K562 (cell line): Measurements from ENCODE around the gene RAB7A. TPM values are rescaled to one million over a fixed set of nuclear protein-coding genes. Genes with fewer than 3 reads are reported as not detected.
A peak's percentile ranks its signal among the peaks of the same experiment; 100 is the strongest.
"Not testable (repeated sequence)": the region's sequence is repeated elsewhere in the genome, so short reads cannot be mapped to it uniquely, and the experiment has no call there.

Experiments
- ATAC-seq: fragments of 200-7000 bp; cut with Tn5 transposase; 3 replicates; pipeline ENCODE4 v1.9.1; 2020; ENCODE audit warnings: moderate library complexity
- BruUV-seq: library from RNA; stranded (reverse); fragments of 400-500 nt; replicated peaks from 2 replicates; lab custom pipeline; 2021; lab: Mats Ljungman, UMichigan
- CTCF ChIA-PET: fragments of 300-600 bp; formaldehyde crosslinking; extraction: SDS; loops from one replicate; lab custom pipeline; 2021; ENCODE audit warnings: low intra/inter-chr PET ratio; lab: Yijun Ruan, JAX
- POLR2A ChIA-PET: fragments of 300-600, 350-650 bp; sonication (Branson Sonifier 250); formaldehyde crosslinking; extraction: SDS; loops from one replicate; lab custom pipeline; 2021; ENCODE audit warnings: antibody characterized with exemption, inconsistent platforms; lab: Yijun Ruan, JAX
- DNase-seq, 4 experiments: peaks; one replicate each; pipeline versions ENCODE4 v3.0.0 to v3.0.0-alpha.2; 2011 to 2018; ENCODE audit warnings: low spot score in 3 of 4, mixed read lengths in 3 of 4; ENCODE audit errors: extremely low read depth in 1 of 4
- FAIRE-seq: peaks from 2 replicates; lab custom pipeline; 2011; peaks lifted over from hg19 to GRCh38; lab: Jason Lieb, UNC
- H2AFZ ChIP-seq: 2 replicates; pipeline ENCODE4 v1.6.0; 2011; ENCODE audit warnings: low read depth, low read length, control low read depth, inconsistent platforms
- H3K27ac ChIP-seq: fragments of 200-600 bp; 3 replicates; pipeline ENCODE4 v1.8.0; 2011; ENCODE audit warnings: low read depth, mild to moderate bottlenecking, control low read depth, inconsistent platforms, low read length, moderate library complexity, mixed read lengths; ENCODE audit errors: extremely low read depth
- H3K27me3 ChIP-seq, 2 experiments: fragments of 300-600 bp in 1 of 2; 2 replicates in 1 of 2; 3 replicates in 1 of 2; pipeline versions ENCODE4 v1.6.0 to v1.8.0; 2011; ENCODE audit warnings: inconsistent platforms in 2 of 2, low read length in 2 of 2, mild to moderate bottlenecking in 1 of 2, mixed read lengths in 1 of 2, moderate library complexity in 1 of 2; ENCODE audit not compliant: control insufficient read depth in 2 of 2, insufficient read depth in 2 of 2
- H3K36me3 ChIP-seq: fragments of 300-600 bp; 3 replicates; pipeline ENCODE4 v1.8.0; 2011; ENCODE audit warnings: mild to moderate bottlenecking, low read length, inconsistent platforms; ENCODE audit not compliant: control insufficient read depth, insufficient read depth
- H3K4me1 ChIP-seq, 2 experiments: fragments of 200-600 bp in 1 of 2; replicated peaks in 1 of 2; 2 replicates in 1 of 2; 3 replicates in 1 of 2; pipeline versions ENCODE4 v1.5.1 to v1.8.0; 2011; ENCODE audit warnings: inconsistent platforms in 2 of 2, low read length in 2 of 2, mild to moderate bottlenecking in 1 of 2, mixed read lengths in 1 of 2, moderate library complexity in 1 of 2; ENCODE audit not compliant: control insufficient read depth in 2 of 2, insufficient read depth in 2 of 2
- H3K4me2 ChIP-seq: 2 replicates; pipeline ENCODE4 v1.6.1; 2011; ENCODE audit warnings: low read length, control low read depth, inconsistent platforms, mixed read lengths; ENCODE audit not compliant: insufficient read depth
- H3K4me3 ChIP-seq: fragments of 200-600 bp; sonication (generic), shearing (Covaris generic); 2 replicates; pipeline ENCODE4 v1.5.1; 2016; ENCODE audit warnings: control low read depth, inconsistent platforms
- H3K79me2 ChIP-seq: fragments of 200-600 bp; 3 replicates; pipeline ENCODE4 v1.8.0; 2011; ENCODE audit warnings: low read length, inconsistent platforms; ENCODE audit not compliant: control insufficient read depth, insufficient read depth
- H3K9ac ChIP-seq, 2 experiments: 2 replicates each; pipeline versions ENCODE4 v1.6.0 to v1.6.1; 2011; ENCODE audit warnings: low read depth in 2 of 2, low read length in 2 of 2, control low read depth in 1 of 2, inconsistent platforms in 1 of 2, mild to moderate bottlenecking in 1 of 2, mixed read lengths in 1 of 2; ENCODE audit not compliant: insufficient read depth in 1 of 2
- H3K9me1 ChIP-seq: one replicate; pipeline ENCODE4 v1.6.0; 2011; ENCODE audit warnings: inconsistent platforms, mild to moderate bottlenecking, low read length, moderate library complexity; ENCODE audit not compliant: control insufficient read depth, insufficient read depth
- H3K9me3 ChIP-seq: replicated peaks from 2 replicates; pipeline ENCODE4 v1.5.1; 2011; ENCODE audit warnings: low read depth, low read length, inconsistent platforms; ENCODE audit not compliant: control insufficient read depth, insufficient read depth
- H4K20me1 ChIP-seq: replicated peaks from 2 replicates; pipeline ENCODE4 v1.6.1; 2011; ENCODE audit warnings: low read length, inconsistent platforms, mixed read lengths; ENCODE audit not compliant: control insufficient read depth, insufficient read depth
- CBFA2T3 ChIP-seq: fragments of 450-650 bp; IDR thresholded peaks from 2 replicates; pipeline ENCODE4 v1.6.1; 2017
- EP400 ChIP-seq: fragments of 450-650 bp; IDR thresholded peaks from 2 replicates; pipeline ENCODE4 v1.6.1; 2017; ENCODE audit warnings: antibody characterized with exemption, mild to moderate bottlenecking, moderate library complexity
- FOXK2 ChIP-seq, 2 experiments: fragments of 450-650 bp; IDR thresholded peaks in 1 of 2; conservative IDR thresholded peaks in 1 of 2; 2 replicates each; pipeline ENCODE4 v1.6.1; 2016; ENCODE audit warnings: low read depth in 2 of 2, mild to moderate bottlenecking in 1 of 2
- HDAC1 ChIP-seq, 2 experiments: fragments of 450-650 bp; IDR thresholded peaks; 2 replicates each; pipeline ENCODE4 v1.6.1; 2016 to 2017; ENCODE audit warnings: inconsistent platforms in 1 of 2, mild to moderate bottlenecking in 1 of 2, moderate library complexity in 1 of 2
- MAX ChIP-seq: sonication (generic); formaldehyde crosslinking; IDR thresholded peaks from 2 replicates; pipeline ENCODE4 v1.9.0; 2022; ENCODE audit warnings: mild to moderate bottlenecking, missing genetic modification reagents
- MNT ChIP-seq, 2 experiments: fragments of 450-650 bp; conservative IDR thresholded peaks; 2 replicates each; pipeline ENCODE4 v1.6.1; 2017; ENCODE audit warnings: mild to moderate bottlenecking in 2 of 2, moderate library complexity in 2 of 2
- WGBS: fragments of 100-300 bp; shearing (Covaris generic); methylation state at CpG from one replicate; pipeline ENCODE4 v1.1.6; 2016; ENCODE audit warnings: low coverage, mixed read lengths; ENCODE audit not compliant: insufficient coverage; ENCODE audit errors: missing lambda C conversion rate; 5-methylcytosine and 5-hydroxymethylcytosine counted together
- in situ Hi-C: fragments of 300-500 bp; cut with MboI; formaldehyde crosslinking; loops from 4 replicates; pipeline ENCODE4 v1.15.0; 2018; ENCODE audit warnings: inconsistent platforms, mixed read lengths
- intact Hi-C: fragments of 100-400 bp; cut with micrococcal nuclease; formaldehyde crosslinking; loops from 2 replicates; pipeline ENCODE4 v1.14.2; 2022
- polyA plus RNA-seq, 8 experiments: library from polyadenylated mRNA; depleted of rRNA in 4 of 8; stranded (reverse) in 5 of 8; unstranded in 3 of 8; fragments of >200 nt; fragmentation: Nextera tagmentation in 2 of 8; fragmentation: Illumina TruSeq in 1 of 8; extraction: Ambion mirVana in 2 of 8; extraction: Trizol in 1 of 8; gene quantifications; 2 replicates each; pipeline versions ENCODE4 v1.2.1 to v1.2.3, GENCODE V29; 2011 to 2014; ENCODE audit warnings: inconsistent platforms in 1 of 8, missing spikeins in 1 of 8
- total RNA-seq, 7 experiments: library from RNA; depleted of rRNA in 6 of 7; stranded (reverse); fragments of >200 nt in 6 of 7; fragmentation: Illumina TruSeq in 2 of 7; extraction: Trizol in 2 of 7; gene quantifications; 2 replicates each; pipeline versions ENCODE4 v1.2.1 to v1.2.3, GENCODE V29; 2011 to 2021; ENCODE audit warnings: low replicate concordance in 1 of 7

The RAB7A gene
- total and polyA plus RNA-seq, 9 of the 15 experiments (the other 6 are each of a cell fraction or from before 2014, with no cell fraction given) = 30.9 to 204 (median 72.8) TPM

- in situ Hi-C loops, POLR2A ChIA-PET, DNase-seq, H3K4me3 ChIP-seq, H3K9ac ChIP-seq, intact Hi-C loops, H3K36me3 ChIP-seq, H3K4me1 ChIP-seq, H2AFZ ChIP-seq, H3K9me3 ChIP-seq, H3K9me1 ChIP-seq, H3K4me2 ChIP-seq, H4K20me1 ChIP-seq, H3K27ac ChIP-seq, FAIRE-seq, CTCF ChIA-PET, BruUV-seq, ATAC-seq, H3K27me3 ChIP-seq: not testable (repeated sequence)
- H3K79me2 ChIP-seq = peaks cover 83% of the 10 kb centered on the region
- WGBS = 72% methylated on average over 5 of the region's 6 CpGs
- TF ChIP-seq MNT (conservative IDR thresholded peaks at IDR 0.05) = peak; percentile 76 to 83
- peak; percentile 44 to 62; a peak in 2 of 4 replicates for TF ChIP-seq FOXK2 (conservative IDR thresholded peaks at IDR 0.05 in 1 of 2, IDR thresholded peaks at IDR 0.05 in 1 of 2; ENCODE audit: low read depth in 2 of 2)
- peak; percentile 51; the same call in 1 of the 2 replicates for TF ChIP-seq CBFA2T3
- TF ChIP-seq HDAC1 (IDR thresholded peaks at IDR 0.05) = peak in 1 of 2 experiments; percentile 66; a peak in 2 of 4 replicates
- TF ChIP-seq EP400 = peak; percentile 66; the same call in 1 of the 2 replicates
- TF ChIP-seq MAX (CRISPR knock-in tag) = peak; percentile 53; the same call in 1 of the 2 replicates
Measured at GRCh38 chr3:128773592-128773991, 47.6 kb downstream of the RAB7A start.
